Esophagus muscularis mucosa (tissue), 2 donors: ENCODE data around the gene CACNA2D3.

Experiments
- POLR2A ChIP-seq: fragments of 450-650 bp; IDR thresholded peaks from one replicate; pipeline ENCODE4 v1.6.1; 2017; ENCODE audit warnings: antibody characterized with exemption, moderate library complexity, mild to moderate bottlenecking, low read depth
- POLR2AphosphoS5 ChIP-seq, 2 donors: sonication (generic); formaldehyde crosslinking; IDR thresholded peaks; one replicate each; pipeline ENCODE4 v1.6.1; 2017; ENCODE audit warnings: antibody characterized with exemption in 2 of 2

DNA sequence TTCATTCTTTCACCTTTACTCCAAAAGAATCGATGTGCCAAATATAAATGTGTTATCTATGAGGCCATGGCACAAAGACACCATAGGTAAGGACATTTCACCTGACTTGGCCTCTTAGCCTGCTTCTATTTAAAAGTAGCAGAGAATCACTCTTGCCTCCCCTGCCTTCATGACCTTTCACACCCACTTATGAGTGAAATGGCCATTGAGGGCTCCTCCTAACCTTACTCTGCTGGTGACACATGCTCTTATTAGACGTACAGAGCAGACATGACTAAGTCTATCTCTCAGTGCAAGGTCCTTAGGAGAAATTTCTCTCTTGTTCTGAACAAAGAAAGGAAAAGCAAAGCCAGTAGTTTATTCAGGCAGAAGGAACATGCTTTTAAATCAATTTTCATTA lies 654.8 kb downstream of the CACNA2D3 start:
- TF ChIP-seq POLR2A, result no peak
- TF ChIP-seq POLR2AphosphoS5 (IDR thresholded peaks at IDR 0.05), result no peak
